Fibroblast of mammary gland (primary cell): ENCODE results near the gene CCDC124.

ENCODE experiments used
- DNase-seq: peaks from one replicate; pipeline ENCODE4 v3.0.0-alpha.2; 2010; ENCODE audit warnings: low read depth
- H3K4me3 ChIP-seq: 2 replicates; pipeline ENCODE4 v1.5.1; 2011; ENCODE audit warnings: low read depth, mild to moderate bottlenecking, low read length, moderate library complexity; ENCODE audit not compliant: control insufficient read depth
- CTCF ChIP-seq: conservative IDR thresholded peaks from 2 replicates; pipeline ENCODE4 v1.5.1; 2011; ENCODE audit warnings: low read depth, low read length, inconsistent platforms; ENCODE audit not compliant: control insufficient read depth, insufficient read depth

CCDC124 gene

GRCh38 chr19:17957149-17957849 lies 24.5 kb downstream of the CCDC124 start:
- no peak overlapping the region for H3K4me3 ChIP-seq
- no peak for TF ChIP-seq CTCF
- DNase-seq: no peak

- no peak for DNase-seq
Measured at GRCh38 chr19:17957885-17958284, 25.1 kb downstream of the CCDC124 start.

GRCh38 chr19:17963936-17964691 lies 31.3 kb downstream of the CCDC124 start:
- H3K4me3 ChIP-seq: no peak overlapping the region
- DNase-seq: no peak
- TF ChIP-seq CTCF: no peak

More at GRCh38 chr19:17957885-17958284, 25.1 kb downstream of the CCDC124 start:
- no peak overlapping the region for H3K4me3 ChIP-seq
- TF ChIP-seq CTCF: no peak

- no peak overlapping the region for H3K4me3 ChIP-seq
- no peak for DNase-seq
- no peak for TF ChIP-seq CTCF
Measured at GRCh38 chr19:17965370-17966128, 32.7 kb downstream of the CCDC124 start.

- TF ChIP-seq CTCF: no peak
- H3K4me3 ChIP-seq: no peak overlapping the region
- DNase-seq: no peak
Measured at GRCh38 chr19:17966129-17966483, 33.3 kb downstream of the CCDC124 start.

GRCh38 chr19:17966550-17967256 lies 33.9 kb downstream of the CCDC124 start, which contains the start of gene KCNN1:
Gene KCNN1, plus strand, starts transcription at chr19:17967107. Its CDS starts 6,782 bp downstream, at chr19:17973889.
- no peak within 1 kb of the TSS for H3K4me3 ChIP-seq
- TF ChIP-seq CTCF: no peak
- DNase-seq: no peak
